Measurements from ENCODE around the gene HSH2D.

The HSH2D gene

GRCh38 chr19:16135430-16136127 lies 7.9 kb upstream of the HSH2D start:
- H3K9me3 Mint-ChIP-seq: no peaks in the 10 kb centered on the region
- no peaks in the 10 kb centered on the region for H3K27me3 Mint-ChIP-seq (ENCODE audit: low read depth)
- H3K27ac Mint-ChIP-seq: no peak overlapping the region
- peaks cover 42% of the 10 kb centered on the region for H3K36me3 Mint-ChIP-seq (ENCODE audit: low read depth)
- no peak overlapping the region for H3K4me3 Mint-ChIP-seq
- H3K4me1 Mint-ChIP-seq: no peaks in the 10 kb centered on the region
- TF ChIP-seq CTCF (IDR thresholded peaks at IDR 0.05; ENCODE audit: unreplicated experiment in 3 of 3): no peak

- TF ChIP-seq CTCF (IDR thresholded peaks at IDR 0.05; ENCODE audit: unreplicated experiment in 3 of 3): no peak
- no peaks in the 10 kb centered on the region for H3K4me1 Mint-ChIP-seq
- no peaks in the 10 kb centered on the region for H3K9me3 Mint-ChIP-seq
These were observed 7.1 kb upstream of the HSH2D start for GRCh38 chr19:16136185-16136999.

GRCh38 chr19:16139752-16140151 lies 3.7 kb upstream of the HSH2D start:
- no peak for TF ChIP-seq CTCF (IDR thresholded peaks at IDR 0.05; ENCODE audit: unreplicated experiment in 3 of 3)
- Mint-ChIP-seq H3K4me1 (no peaks in the 10 kb centered on the region), H3K27ac (no peak overlapping the region), H3K36me3 (ENCODE audit: low read depth) (peaks cover 5% of the 10 kb centered on the region), H3K4me3 (no peak overlapping the region), H3K27me3 (ENCODE audit: low read depth) (peaks cover 6% of the 10 kb centered on the region), H3K9me3 (no peaks in the 10 kb centered on the region)

More at GRCh38 chr19:16136185-16136999, 7.1 kb upstream of the HSH2D start:
- Mint-ChIP-seq H3K27me3 (ENCODE audit: low read depth) (no peaks in the 10 kb centered on the region), H3K36me3 (ENCODE audit: low read depth) (peaks cover 37% of the 10 kb centered on the region), H3K4me3 (no peak overlapping the region), H3K27ac (no peak overlapping the region)

- H3K4me3 Mint-ChIP-seq: no peak overlapping the region
- H3K4me1 Mint-ChIP-seq: no peaks in the 10 kb centered on the region
- no peaks in the 10 kb centered on the region for H3K36me3 Mint-ChIP-seq (ENCODE audit: low read depth)
- no peak overlapping the region for H3K27ac Mint-ChIP-seq
- no peaks in the 10 kb centered on the region for H3K9me3 Mint-ChIP-seq
- no peak for TF ChIP-seq CTCF (IDR thresholded peaks at IDR 0.05; ENCODE audit: unreplicated experiment in 3 of 3)
- H3K27me3 Mint-ChIP-seq (ENCODE audit: low read depth): peaks cover 6% of the 10 kb centered on the region
These were observed 2.4 kb upstream of the HSH2D start for GRCh38 chr19:16141043-16141442.

- Mint-ChIP-seq H3K27me3 (ENCODE audit: low read depth) (peaks cover 6% of the 10 kb centered on the region), H3K4me3 (no peak overlapping the region), H3K36me3 (ENCODE audit: low read depth) (no peaks in the 10 kb centered on the region), H3K4me1 (no peaks in the 10 kb centered on the region), H3K9me3 (no peaks in the 10 kb centered on the region), H3K27ac (no peak overlapping the region)
- no peak for TF ChIP-seq CTCF (IDR thresholded peaks at IDR 0.05; ENCODE audit: unreplicated experiment in 3 of 3)
These were observed 1.4 kb upstream of the HSH2D start for GRCh38 chr19:16142032-16142580.

Data from nephron (organoid).